PC-3 (cell line): Measurements from ENCODE around the gene TWSG1.
A peak's percentile ranks its signal among the peaks of the same experiment; 100 is the strongest.

Experiments
- EZH2 ChIP-seq: fragments of 300-600 bp; sonication (generic); IDR thresholded peaks from one replicate; pipeline ENCODE4 v1.6.1; 2017; ENCODE audit warnings: antibody characterized with exemption, mild to moderate bottlenecking, low read length; ENCODE audit not compliant: unreplicated experiment
- EZH2phosphoT487 ChIP-seq: fragments of 300-600 bp; sonication (generic); IDR thresholded peaks from 2 replicates; pipeline ENCODE4 v1.6.1; 2018; ENCODE audit warnings: mild to moderate bottlenecking, antibody characterized with exemption, low read length, borderline replicate concordance
- TF ChIP-seq, protein P1 (sequence below): fragments of 300-600 bp; sonication (generic); conservative IDR thresholded peaks from 2 replicates; pipeline ENCODE4 v1.5.1; 2017; ENCODE audit warnings: antibody characterized with exemption, low read depth, mild to moderate bottlenecking, low read length

DNA sequence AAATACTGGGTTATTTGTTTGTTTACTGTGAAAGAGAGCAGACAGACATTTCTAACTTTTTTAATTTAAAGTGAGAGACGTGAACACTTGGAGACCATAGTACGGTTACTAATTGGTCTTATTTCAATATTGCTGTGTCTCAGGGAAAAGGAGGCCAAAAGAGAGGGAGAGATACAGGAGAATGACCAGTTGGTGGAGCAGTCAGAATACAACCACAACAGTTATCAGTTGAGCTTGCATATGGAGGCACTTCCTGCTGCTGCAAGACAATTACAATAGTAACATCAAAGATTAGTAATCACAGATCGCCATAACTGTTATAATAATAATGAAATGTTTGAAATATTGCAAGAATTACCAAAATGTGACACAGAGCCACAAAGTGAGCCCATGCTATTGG is 58.2 kb downstream of the TWSG1 start:
- TF ChIP-seq, protein P1, sequence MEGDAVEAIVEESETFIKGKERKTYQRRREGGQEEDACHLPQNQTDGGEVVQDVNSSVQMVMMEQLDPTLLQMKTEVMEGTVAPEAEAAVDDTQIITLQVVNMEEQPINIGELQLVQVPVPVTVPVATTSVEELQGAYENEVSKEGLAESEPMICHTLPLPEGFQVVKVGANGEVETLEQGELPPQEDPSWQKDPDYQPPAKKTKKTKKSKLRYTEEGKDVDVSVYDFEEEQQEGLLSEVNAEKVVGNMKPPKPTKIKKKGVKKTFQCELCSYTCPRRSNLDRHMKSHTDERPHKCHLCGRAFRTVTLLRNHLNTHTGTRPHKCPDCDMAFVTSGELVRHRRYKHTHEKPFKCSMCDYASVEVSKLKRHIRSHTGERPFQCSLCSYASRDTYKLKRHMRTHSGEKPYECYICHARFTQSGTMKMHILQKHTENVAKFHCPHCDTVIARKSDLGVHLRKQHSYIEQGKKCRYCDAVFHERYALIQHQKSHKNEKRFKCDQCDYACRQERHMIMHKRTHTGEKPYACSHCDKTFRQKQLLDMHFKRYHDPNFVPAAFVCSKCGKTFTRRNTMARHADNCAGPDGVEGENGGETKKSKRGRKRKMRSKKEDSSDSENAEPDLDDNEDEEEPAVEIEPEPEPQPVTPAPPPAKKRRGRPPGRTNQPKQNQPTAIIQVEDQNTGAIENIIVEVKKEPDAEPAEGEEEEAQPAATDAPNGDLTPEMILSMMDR = peak; percentile 25; the same call in 1 of the 2 replicates
- no peak for TF ChIP-seq EZH2phosphoT487
- no peak for TF ChIP-seq EZH2
